GM23338 (cell line): ENCODE data around the gene ITGA1. TPM values are rescaled to one million over a fixed set of nuclear protein-coding genes. Genes with fewer than 3 reads are reported as not detected.

Source experiments
- ATAC-seq: fragments of 200-7000 bp; cut with Tn5 transposase; 3 replicates; pipeline ENCODE4 v1.9.1; 2020
- DNase-seq: peaks from one replicate; pipeline ENCODE4 v3.0.0-alpha.2; 2015; ENCODE audit warnings: low spot score
- H2AFZ ChIP-seq: fragments of 200-600 bp; sonication (generic); 2 replicates; pipeline ENCODE4 v1.8.0; 2016; ENCODE audit warnings: antibody characterized with exemption, mild to moderate bottlenecking, moderate library complexity
- H3F3A ChIP-seq: fragments of 200-600 bp; sonication (generic); replicated peaks from 2 replicates; pipeline ENCODE4 v1.8.0; 2017; ENCODE audit warnings: antibody characterized with exemption, mixed run types, low read depth
- H3K27ac ChIP-seq: fragments of 200-600 bp; sonication (generic); 2 replicates; pipeline ENCODE4 v1.6.1; 2016; ENCODE audit warnings: low read depth
- H3K27me3 ChIP-seq: fragments of 200-600 bp; sonication (generic); 2 replicates; pipeline ENCODE4 v1.8.0; 2016; ENCODE audit warnings: mild to moderate bottlenecking, mixed run types, moderate library complexity; ENCODE audit not compliant: insufficient read depth
- H3K36me3 ChIP-seq: fragments of 200-600 bp; sonication (generic); 2 replicates; pipeline ENCODE4 v1.8.0; 2016; ENCODE audit warnings: mild to moderate bottlenecking; ENCODE audit not compliant: insufficient read depth
- H3K4me1 ChIP-seq: fragments of 200-600 bp; sonication (generic); 2 replicates; pipeline ENCODE4 v1.8.0; 2016; ENCODE audit warnings: mild to moderate bottlenecking, moderate library complexity; ENCODE audit not compliant: insufficient read depth
- H3K4me2 ChIP-seq: fragments of 200-600 bp; sonication (generic); 2 replicates; pipeline ENCODE4 v1.7.1; 2017; ENCODE audit warnings: mixed run types
- H3K4me3 ChIP-seq: fragments of 200-600 bp; sonication (generic); 2 replicates; pipeline ENCODE4 v1.6.1; 2016; ENCODE audit warnings: mixed run types
- H3K79me2 ChIP-seq: fragments of 200-600 bp; sonication (generic); replicated peaks from 2 replicates; pipeline ENCODE4 v1.8.0; 2017; ENCODE audit warnings: mild to moderate bottlenecking; ENCODE audit not compliant: insufficient read depth
- H3K9me2 ChIP-seq: fragments of 200-600 bp; sonication (generic); 2 replicates; pipeline ENCODE4 v1.8.0; 2017; ENCODE audit not compliant: insufficient read depth
- H4K20me1 ChIP-seq: fragments of 200-600 bp; sonication (generic); replicated peaks from 2 replicates; pipeline ENCODE4 v1.8.0; 2017; ENCODE audit warnings: mild to moderate bottlenecking; ENCODE audit not compliant: insufficient read depth
- H3K27ac Mint-ChIP-seq: 2 replicates; pipeline ENCODE4 v1.8.0; 2020; ENCODE audit warnings: inconsistent platforms, mild to moderate bottlenecking, moderate library complexity, mixed read lengths
- H3K27me3 Mint-ChIP-seq: 3 replicates; pipeline ENCODE4 v1.8.0; 2022; ENCODE audit warnings: low read depth, mild to moderate bottlenecking, moderate library complexity, mixed read lengths, inconsistent platforms; ENCODE audit not compliant: insufficient read depth, poor library complexity
- H3K36me3 Mint-ChIP-seq: 3 replicates; pipeline ENCODE4 v1.8.0; 2021; ENCODE audit warnings: low read depth, mild to moderate bottlenecking, inconsistent platforms, moderate library complexity, mixed read lengths
- H3K4me1 Mint-ChIP-seq: 3 replicates; pipeline ENCODE4 v1.8.0; 2020; ENCODE audit warnings: mild to moderate bottlenecking, inconsistent platforms, mixed read lengths
- H3K4me3 Mint-ChIP-seq: 3 replicates; pipeline ENCODE4 v1.8.0; 2021; ENCODE audit warnings: moderate library complexity, mild to moderate bottlenecking, inconsistent platforms, mixed read lengths
- H3K9me3 Mint-ChIP-seq: 3 replicates; pipeline ENCODE4 v1.8.0; 2020; ENCODE audit warnings: moderate library complexity, mild to moderate bottlenecking, inconsistent platforms, mixed read lengths
- CREB1 ChIP-seq: fragments of 250-450 bp; sonication (Bioruptor Pico); IDR thresholded peaks from 2 replicates; pipeline ENCODE4 v1.5.0; 2020; ENCODE audit warnings: low read depth, mild to moderate bottlenecking, moderate library complexity
- CTCF ChIP-seq, 2 experiments: fragments of 200-600 bp in 1 of 2; sonication (generic) in 1 of 2; conservative IDR thresholded peaks; 2 replicates each; pipeline versions ENCODE4 v1.5.1 to v1.6.1; 2016 to 2017; ENCODE audit warnings: antibody characterized with exemption in 2 of 2, low read depth in 2 of 2, mild to moderate bottlenecking in 2 of 2, moderate library complexity in 1 of 2
- EZH2 ChIP-seq: fragments of 200-600 bp; sonication (generic); IDR thresholded peaks from one replicate; pipeline ENCODE4 v1.8.0; 2017; ENCODE audit warnings: antibody characterized with exemption, mild to moderate bottlenecking, low read depth; ENCODE audit not compliant: unreplicated experiment
- EZH2phosphoT487 ChIP-seq: fragments of 200-600 bp; sonication (generic); IDR thresholded peaks from one replicate; pipeline ENCODE4 v1.8.1; 2018; ENCODE audit warnings: antibody characterized with exemption; ENCODE audit not compliant: unreplicated experiment
- JUNB ChIP-seq: IDR thresholded peaks from one replicate; pipeline ENCODE4 v1.6.1; 2016; ENCODE audit warnings: antibody characterized with exemption; ENCODE audit not compliant: unreplicated experiment
- STAT1 ChIP-seq: IDR thresholded peaks from one replicate; pipeline ENCODE4 v1.6.1; 2016; ENCODE audit warnings: antibody characterized with exemption; ENCODE audit not compliant: unreplicated experiment
- ZNF114 ChIP-seq: fragments of 250-450 bp; sonication (Bioruptor Pico); IDR thresholded peaks from 2 replicates; pipeline ENCODE4 v1.5.0; 2020; ENCODE audit warnings: mild to moderate bottlenecking, moderate library complexity
- ZNF331 ChIP-seq: fragments of 250-450 bp; sonication (Bioruptor Pico); IDR thresholded peaks from 2 replicates; pipeline ENCODE4 v1.5.0; 2020; ENCODE audit warnings: low read depth, mild to moderate bottlenecking, moderate library complexity
- polyA plus RNA-seq: library from polyadenylated mRNA; unstranded; fragments of >200 nt; fragmentation: Nextera tagmentation; extraction: Ambion mirVana; gene quantifications from 2 replicates; pipeline ENCODE4 v1.2.1, GENCODE V29; 2016
- total RNA-seq: library from RNA; depleted of rRNA; stranded (reverse); fragments of >200 nt; shearing (Covaris generic); gene quantifications from 2 replicates; pipeline ENCODE4 v1.2.3, GENCODE V29; 2014
- TF ChIP-seq, protein P1 (sequence below): fragments of 250-450 bp; sonication (Bioruptor Pico); IDR thresholded peaks from 2 replicates; pipeline ENCODE4 v1.5.0; 2020; ENCODE audit warnings: mild to moderate bottlenecking, moderate library complexity
- TF ChIP-seq, protein P2 (sequence below): IDR thresholded peaks from 2 replicates; pipeline ENCODE4 v1.6.1; 2016; ENCODE audit warnings: antibody characterized with exemption
- TF ChIP-seq, protein P3 (sequence below): IDR thresholded peaks from one replicate; pipeline ENCODE4 v1.6.1; 2018; ENCODE audit warnings: antibody characterized with exemption; ENCODE audit not compliant: unreplicated experiment

Gene ITGA1
- total and polyA plus RNA-seq, 2 experiments from 2014 or later: 1.8 to 4.9 TPM

DNA sequence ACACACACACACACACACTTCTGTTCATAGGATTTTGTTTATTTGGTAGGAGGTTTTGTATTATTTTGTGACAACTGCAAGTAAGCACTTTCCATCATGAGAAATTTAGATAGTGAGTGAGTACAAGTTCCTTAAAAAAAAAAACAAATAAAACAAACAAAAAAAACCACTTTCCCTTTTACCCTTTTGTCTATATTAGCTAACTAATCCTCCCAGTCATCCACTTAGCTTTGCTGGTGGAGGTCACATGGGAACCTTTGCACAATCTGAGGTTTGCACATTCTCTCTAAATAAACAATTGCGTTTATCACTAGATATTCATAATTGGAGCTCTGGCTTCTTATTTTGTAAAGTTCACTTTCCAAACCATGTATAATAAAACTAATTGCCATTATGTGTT lies 6.8 kb downstream of the ITGA1 start (continued):
- TF ChIP-seq, protein P1, sequence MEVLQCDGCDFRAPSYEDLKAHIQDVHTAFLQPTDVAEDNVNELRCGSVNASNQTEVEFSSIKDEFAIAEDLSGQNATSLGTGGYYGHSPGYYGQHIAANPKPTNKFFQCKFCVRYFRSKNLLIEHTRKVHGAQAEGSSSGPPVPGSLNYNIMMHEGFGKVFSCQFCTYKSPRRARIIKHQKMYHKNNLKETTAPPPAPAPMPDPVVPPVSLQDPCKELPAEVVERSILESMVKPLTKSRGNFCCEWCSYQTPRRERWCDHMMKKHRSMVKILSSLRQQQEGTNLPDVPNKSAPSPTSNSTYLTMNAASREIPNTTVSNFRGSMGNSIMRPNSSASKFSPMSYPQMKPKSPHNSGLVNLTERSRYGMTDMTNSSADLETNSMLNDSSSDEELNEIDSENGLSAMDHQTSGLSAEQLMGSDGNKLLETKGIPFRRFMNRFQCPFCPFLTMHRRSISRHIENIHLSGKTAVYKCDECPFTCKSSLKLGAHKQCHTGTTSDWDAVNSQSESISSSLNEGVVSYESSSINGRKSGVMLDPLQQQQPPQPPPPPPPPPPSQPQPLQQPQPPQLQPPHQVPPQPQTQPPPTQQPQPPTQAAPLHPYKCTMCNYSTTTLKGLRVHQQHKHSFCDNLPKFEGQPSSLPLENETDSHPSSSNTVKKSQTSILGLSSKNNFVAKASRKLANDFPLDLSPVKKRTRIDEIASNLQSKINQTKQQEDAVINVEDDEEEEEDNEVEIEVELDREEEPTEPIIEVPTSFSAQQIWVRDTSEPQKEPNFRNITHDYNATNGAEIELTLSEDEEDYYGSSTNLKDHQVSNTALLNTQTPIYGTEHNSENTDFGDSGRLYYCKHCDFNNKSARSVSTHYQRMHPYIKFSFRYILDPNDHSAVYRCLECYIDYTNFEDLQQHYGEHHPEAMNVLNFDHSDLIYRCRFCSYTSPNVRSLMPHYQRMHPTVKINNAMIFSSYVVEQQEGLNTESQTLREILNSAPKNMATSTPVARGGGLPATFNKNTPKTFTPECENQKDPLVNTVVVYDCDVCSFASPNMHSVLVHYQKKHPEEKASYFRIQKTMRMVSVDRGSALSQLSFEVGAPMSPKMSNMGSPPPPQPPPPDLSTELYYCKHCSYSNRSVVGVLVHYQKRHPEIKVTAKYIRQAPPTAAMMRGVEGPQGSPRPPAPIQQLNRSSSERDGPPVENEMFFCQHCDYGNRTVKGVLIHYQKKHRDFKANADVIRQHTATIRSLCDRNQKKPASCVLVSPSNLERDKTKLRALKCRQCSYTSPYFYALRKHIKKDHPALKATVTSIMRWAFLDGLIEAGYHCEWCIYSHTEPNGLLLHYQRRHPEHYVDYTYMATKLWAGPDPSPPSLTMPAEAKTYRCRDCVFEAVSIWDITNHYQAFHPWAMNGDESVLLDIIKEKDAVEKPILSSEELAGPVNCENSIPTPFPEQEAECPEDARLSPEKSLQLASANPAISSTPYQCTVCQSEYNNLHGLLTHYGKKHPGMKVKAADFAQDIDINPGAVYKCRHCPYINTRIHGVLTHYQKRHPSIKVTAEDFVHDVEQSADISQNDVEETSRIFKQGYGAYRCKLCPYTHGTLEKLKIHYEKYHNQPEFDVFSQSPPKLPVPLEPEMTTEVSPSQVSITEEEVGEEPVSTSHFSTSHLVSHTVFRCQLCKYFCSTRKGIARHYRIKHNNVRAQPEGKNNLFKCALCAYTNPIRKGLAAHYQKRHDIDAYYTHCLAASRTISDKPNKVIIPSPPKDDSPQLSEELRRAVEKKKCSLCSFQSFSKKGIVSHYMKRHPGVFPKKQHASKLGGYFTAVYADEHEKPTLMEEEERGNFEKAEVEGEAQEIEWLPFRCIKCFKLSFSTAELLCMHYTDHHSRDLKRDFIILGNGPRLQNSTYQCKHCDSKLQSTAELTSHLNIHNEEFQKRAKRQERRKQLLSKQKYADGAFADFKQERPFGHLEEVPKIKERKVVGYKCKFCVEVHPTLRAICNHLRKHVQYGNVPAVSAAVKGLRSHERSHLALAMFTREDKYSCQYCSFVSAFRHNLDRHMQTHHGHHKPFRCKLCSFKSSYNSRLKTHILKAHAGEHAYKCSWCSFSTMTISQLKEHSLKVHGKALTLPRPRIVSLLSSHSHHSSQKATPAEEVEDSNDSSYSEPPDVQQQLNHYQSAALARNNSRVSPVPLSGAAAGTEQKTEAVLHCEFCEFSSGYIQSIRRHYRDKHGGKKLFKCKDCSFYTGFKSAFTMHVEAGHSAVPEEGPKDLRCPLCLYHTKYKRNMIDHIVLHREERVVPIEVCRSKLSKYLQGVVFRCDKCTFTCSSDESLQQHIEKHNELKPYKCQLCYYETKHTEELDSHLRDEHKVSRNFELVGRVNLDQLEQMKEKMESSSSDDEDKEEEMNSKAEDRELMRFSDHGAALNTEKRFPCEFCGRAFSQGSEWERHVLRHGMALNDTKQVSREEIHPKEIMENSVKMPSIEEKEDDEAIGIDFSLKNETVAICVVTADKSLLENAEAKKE (CRISPR knock-in tag): no peak
- TF ChIP-seq, protein P2, sequence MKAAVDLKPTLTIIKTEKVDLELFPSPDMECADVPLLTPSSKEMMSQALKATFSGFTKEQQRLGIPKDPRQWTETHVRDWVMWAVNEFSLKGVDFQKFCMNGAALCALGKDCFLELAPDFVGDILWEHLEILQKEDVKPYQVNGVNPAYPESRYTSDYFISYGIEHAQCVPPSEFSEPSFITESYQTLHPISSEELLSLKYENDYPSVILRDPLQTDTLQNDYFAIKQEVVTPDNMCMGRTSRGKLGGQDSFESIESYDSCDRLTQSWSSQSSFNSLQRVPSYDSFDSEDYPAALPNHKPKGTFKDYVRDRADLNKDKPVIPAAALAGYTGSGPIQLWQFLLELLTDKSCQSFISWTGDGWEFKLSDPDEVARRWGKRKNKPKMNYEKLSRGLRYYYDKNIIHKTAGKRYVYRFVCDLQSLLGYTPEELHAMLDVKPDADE: no peak
- no peak for TF ChIP-seq JUNB

DNA sequence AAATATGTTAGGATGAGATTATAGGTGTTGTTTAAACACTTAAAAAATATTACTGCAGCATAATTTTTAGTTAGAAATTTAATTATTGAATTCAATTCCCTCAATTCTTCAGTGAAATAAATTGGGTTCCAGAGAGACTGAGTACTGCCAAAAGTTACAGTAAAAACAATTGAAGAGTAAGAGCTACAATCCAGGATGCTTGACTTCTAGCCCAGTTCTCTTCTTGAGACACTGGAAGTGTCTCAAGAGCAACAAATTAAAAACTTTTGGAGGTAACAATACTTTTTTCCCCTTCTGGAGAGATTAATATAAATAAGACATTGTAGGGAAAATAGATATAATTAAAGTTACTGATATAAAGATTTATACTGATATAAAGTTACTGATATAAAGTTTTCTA lies 8.3 kb downstream of the ITGA1 start:
- H3K4me2 ChIP-seq: no peak overlapping the region
- no peak for DNase-seq
- no peaks in the 10 kb centered on the region for H3F3A ChIP-seq
- H3K27me3 ChIP-seq: no peaks in the 10 kb centered on the region
- H3K4me1 ChIP-seq: peaks cover 32% of the 10 kb centered on the region
- no peak overlapping the region for H2AFZ ChIP-seq
- H3K27ac ChIP-seq: no peak overlapping the region
- H3K4me3 ChIP-seq: no peak overlapping the region
- H3K36me3 ChIP-seq: no peaks in the 10 kb centered on the region
- no peaks in the 10 kb centered on the region for H4K20me1 ChIP-seq
- H3K4me1 Mint-ChIP-seq: peaks cover 30% of the 10 kb centered on the region; the same call in 2 of the 3 replicates
- H3K9me2 ChIP-seq: no peaks in the 10 kb centered on the region
- H3K36me3 Mint-ChIP-seq: peaks cover 4% of the 10 kb centered on the region; the same call in 2 of the 3 replicates
- H3K4me3 Mint-ChIP-seq: no peak overlapping the region
- H3K27me3 Mint-ChIP-seq: peaks cover 9% of the 10 kb centered on the region
- H3K9me3 Mint-ChIP-seq: no peaks in the 10 kb centered on the region
- H3K27ac Mint-ChIP-seq: no peak overlapping the region
- peaks cover 9% of the 10 kb centered on the region for H3K79me2 ChIP-seq
- ATAC-seq: no peak
- TF ChIP-seq CTCF (conservative IDR thresholded peaks at IDR 0.05; ENCODE audit: low read depth in 2 of 2): no peak
- no peak for TF ChIP-seq STAT1
- no peak for TF ChIP-seq ZNF331 (CRISPR knock-in tag)
- TF ChIP-seq, protein P2: no peak
- TF ChIP-seq CREB1 (CRISPR knock-in tag): no peak
- TF ChIP-seq ZNF114 (CRISPR knock-in tag): no peak
- TF ChIP-seq, protein P3, sequence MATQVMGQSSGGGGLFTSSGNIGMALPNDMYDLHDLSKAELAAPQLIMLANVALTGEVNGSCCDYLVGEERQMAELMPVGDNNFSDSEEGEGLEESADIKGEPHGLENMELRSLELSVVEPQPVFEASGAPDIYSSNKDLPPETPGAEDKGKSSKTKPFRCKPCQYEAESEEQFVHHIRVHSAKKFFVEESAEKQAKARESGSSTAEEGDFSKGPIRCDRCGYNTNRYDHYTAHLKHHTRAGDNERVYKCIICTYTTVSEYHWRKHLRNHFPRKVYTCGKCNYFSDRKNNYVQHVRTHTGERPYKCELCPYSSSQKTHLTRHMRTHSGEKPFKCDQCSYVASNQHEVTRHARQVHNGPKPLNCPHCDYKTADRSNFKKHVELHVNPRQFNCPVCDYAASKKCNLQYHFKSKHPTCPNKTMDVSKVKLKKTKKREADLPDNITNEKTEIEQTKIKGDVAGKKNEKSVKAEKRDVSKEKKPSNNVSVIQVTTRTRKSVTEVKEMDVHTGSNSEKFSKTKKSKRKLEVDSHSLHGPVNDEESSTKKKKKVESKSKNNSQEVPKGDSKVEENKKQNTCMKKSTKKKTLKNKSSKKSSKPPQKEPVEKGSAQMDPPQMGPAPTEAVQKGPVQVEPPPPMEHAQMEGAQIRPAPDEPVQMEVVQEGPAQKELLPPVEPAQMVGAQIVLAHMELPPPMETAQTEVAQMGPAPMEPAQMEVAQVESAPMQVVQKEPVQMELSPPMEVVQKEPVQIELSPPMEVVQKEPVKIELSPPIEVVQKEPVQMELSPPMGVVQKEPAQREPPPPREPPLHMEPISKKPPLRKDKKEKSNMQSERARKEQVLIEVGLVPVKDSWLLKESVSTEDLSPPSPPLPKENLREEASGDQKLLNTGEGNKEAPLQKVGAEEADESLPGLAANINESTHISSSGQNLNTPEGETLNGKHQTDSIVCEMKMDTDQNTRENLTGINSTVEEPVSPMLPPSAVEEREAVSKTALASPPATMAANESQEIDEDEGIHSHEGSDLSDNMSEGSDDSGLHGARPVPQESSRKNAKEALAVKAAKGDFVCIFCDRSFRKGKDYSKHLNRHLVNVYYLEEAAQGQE: no peak
- no peak for TF ChIP-seq EZH2
- TF ChIP-seq EZH2phosphoT487: no peak
